ENCODE data around the gene BAZ1B. TPM values are rescaled to one million over a fixed set of nuclear protein-coding genes. Genes with fewer than 3 reads are reported as not detected.

Gene BAZ1B
- total and polyA plus RNA-seq, 9 of the 15 experiments (the other 6 are each of a cell fraction or from before 2014, with no cell fraction given): 15.0 to 134 (median 79.5) TPM

DNA sequence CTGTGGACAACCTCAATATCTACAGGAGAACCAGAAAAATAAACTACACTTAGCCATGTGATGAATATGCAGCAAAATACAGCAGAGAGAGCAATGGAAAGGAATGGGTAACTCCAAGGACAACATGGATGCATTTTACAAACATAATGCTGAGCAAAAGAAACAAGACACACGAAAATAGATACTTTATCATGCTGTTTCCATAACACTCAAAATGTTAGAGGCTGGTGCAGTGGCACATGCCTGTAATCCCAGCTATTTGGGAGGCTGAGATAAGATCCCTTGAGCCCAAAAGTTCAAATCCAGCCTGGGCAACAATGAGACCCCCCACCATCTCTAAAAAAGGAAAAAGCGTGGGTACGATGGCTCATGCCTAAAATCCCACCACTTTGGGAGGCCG lies 27.1 kb upstream of the BAZ1B start:
- Histone ChIP-seq H3K27ac (ENCODE audit: extremely low read depth, low read depth, low read length) (no peak overlapping the region), H3K79me2 (ENCODE audit: control insufficient read depth, insufficient read depth, low read length) (peaks cover 70% of the 10 kb centered on the region), H4K20me1 (replicated peaks; ENCODE audit: control insufficient read depth, insufficient read depth, low read length) (no peaks in the 10 kb centered on the region; the same call in 1 of the 2 replicates), H3K9me3 (replicated peaks; ENCODE audit: control insufficient read depth, insufficient read depth, low read depth, low read length) (no peaks in the 10 kb centered on the region), H3K9me1 (ENCODE audit: control insufficient read depth, insufficient read depth, low read length) (no peaks in the 10 kb centered on the region), H3K4me2 (ENCODE audit: insufficient read depth, low read length) (no peak overlapping the region), H2AFZ (ENCODE audit: low read depth, low read length) (no peak overlapping the region), H3K36me3 (ENCODE audit: control insufficient read depth, insufficient read depth, low read length) (peaks cover 79% of the 10 kb centered on the region), H3K27me3 (ENCODE audit: control insufficient read depth in 2 of 2, insufficient read depth in 2 of 2, low read length in 2 of 2) (no peaks in the 10 kb centered on the region), H3K4me3 (no peak overlapping the region), H3K4me1 (replicated peaks in 1 of 2; ENCODE audit: control insufficient read depth in 2 of 2, insufficient read depth in 2 of 2, low read length in 2 of 2) (peaks cover 0 to 4% of the 10 kb centered on the region in 2 experiments; a peak in 2 of 5 replicates), H3K9ac (ENCODE audit: insufficient read depth in 1 of 2, low read depth in 2 of 2, low read length in 2 of 2) (no peak overlapping the region)
- 80% methylated on average over 4 of the region's 4 CpGs for WGBS (ENCODE audit: insufficient coverage, low coverage, missing lambda C conversion rate)
- ChIA-PET CTCF (ENCODE audit: low intra/inter-chr PET ratio) (no interaction called here), POLR2A (interaction anchor here (4.0 kb wide), 2 partner anchors 10 to 27 kb away, joined by 19 to 22 read pairs; partner anchors contain the start of gene BAZ1B)
- in situ Hi-C loops (cut with MboI): no loop called here
- ATAC-seq (no peak), DNase-seq (ENCODE audit: extremely low read depth in 1 of 4, low spot score in 3 of 4) (no peak), FAIRE-seq (no peak)
- no TSS peak for BruUV-seq (replicated peaks)
- intact Hi-C loops (cut with micrococcal nuclease): no loop called here
- TF ChIP-seq, protein P1, sequence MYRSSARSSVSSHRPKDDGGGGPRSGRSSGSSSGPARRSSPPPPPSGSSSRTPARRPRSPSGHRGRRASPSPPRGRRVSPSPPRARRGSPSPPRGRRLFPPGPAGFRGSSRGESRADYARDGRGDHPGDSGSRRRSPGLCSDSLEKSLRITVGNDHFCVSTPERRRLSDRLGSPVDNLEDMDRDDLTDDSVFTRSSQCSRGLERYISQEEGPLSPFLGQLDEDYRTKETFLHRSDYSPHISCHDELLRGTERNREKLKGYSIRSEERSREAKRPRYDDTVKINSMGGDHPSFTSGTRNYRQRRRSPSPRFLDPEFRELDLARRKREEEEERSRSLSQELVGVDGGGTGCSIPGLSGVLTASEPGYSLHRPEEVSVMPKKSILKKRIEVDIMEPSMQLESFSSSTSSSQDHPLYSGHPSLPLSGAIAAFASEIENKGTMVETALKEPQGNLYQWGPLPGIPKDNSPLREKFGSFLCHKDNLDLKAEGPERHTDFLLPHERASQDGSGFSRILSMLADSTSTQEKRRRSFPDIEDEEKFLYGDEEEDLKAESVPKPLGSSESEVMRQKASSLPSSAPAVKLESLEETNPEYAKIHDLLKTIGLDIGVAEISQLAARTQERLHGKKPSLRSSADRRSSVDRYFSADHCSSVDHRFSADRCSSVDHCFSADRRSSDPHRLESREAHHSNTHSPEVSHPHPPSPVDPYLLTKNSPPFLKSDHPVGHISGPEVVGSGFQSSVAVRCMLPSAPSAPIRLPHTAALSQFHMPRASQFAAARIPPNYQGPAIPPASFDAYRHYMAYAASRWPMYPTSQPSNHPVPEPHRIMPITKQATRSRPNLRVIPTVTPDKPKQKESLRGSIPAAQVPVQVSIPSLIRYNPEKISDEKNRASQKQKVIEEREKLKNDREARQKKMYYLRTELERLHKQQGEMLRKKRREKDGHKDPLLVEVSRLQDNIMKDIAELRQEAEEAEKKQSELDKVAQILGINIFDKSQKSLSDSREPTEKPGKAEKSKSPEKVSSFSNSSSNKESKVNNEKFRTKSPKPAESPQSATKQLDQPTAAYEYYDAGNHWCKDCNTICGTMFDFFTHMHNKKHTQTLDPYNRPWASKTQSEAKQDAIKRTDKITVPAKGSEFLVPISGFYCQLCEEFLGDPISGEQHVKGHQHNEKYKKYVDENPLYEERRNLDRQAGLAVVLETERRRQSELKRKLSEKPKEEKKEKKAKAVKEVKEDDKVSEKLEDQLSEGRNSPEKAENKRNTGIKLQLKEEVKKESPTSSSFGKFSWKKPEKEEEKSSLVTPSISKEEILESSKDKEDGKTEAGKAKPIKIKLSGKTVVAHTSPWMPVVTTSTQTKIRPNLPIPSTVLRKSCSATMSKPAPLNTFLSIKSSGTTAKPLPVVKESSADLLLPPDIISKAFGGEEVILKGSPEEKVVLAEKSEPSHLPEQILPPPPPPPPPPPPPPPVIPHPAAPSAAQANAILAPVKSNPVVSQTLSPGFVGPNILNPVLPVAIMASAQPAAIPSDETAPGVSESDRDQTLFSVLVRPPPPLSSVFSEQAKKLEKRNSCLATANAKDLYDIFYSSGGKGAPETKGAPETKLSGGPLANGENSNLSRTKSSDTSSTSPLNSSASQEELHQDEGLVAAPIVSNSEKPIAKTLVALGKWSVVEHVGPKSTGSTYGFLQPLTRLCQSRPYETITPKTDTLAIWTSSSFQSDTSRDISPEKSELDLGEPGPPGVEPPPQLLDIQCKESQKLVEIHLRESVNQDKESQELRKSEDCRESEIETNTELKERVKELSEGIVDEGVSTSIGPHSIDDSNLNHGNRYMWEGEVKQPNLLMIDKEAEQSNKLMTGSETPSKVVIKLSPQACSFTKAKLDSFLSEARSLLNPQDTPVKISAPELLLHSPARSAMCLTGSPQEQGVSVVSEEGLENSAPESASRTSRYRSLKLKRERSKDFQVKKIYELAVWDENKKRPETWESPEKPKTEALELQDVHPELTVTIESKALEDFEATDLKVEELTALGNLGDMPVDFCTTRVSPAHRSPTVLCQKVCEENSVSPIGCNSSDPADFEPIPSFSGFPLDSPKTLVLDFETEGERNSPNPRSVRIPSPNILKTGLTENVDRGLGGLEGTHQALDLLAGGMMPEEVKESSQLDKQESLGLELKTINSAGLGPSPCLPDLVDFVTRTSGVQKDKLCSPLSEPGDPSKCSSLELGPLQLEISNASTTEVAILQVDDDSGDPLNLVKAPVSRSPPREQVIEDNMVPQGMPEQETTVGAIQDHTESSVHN (IDR thresholded peaks at IDR 0.05; ENCODE audit: borderline replicate concordance in 1 of 2, low read depth in 1 of 2): no peak
- TF ChIP-seq, protein P2, sequence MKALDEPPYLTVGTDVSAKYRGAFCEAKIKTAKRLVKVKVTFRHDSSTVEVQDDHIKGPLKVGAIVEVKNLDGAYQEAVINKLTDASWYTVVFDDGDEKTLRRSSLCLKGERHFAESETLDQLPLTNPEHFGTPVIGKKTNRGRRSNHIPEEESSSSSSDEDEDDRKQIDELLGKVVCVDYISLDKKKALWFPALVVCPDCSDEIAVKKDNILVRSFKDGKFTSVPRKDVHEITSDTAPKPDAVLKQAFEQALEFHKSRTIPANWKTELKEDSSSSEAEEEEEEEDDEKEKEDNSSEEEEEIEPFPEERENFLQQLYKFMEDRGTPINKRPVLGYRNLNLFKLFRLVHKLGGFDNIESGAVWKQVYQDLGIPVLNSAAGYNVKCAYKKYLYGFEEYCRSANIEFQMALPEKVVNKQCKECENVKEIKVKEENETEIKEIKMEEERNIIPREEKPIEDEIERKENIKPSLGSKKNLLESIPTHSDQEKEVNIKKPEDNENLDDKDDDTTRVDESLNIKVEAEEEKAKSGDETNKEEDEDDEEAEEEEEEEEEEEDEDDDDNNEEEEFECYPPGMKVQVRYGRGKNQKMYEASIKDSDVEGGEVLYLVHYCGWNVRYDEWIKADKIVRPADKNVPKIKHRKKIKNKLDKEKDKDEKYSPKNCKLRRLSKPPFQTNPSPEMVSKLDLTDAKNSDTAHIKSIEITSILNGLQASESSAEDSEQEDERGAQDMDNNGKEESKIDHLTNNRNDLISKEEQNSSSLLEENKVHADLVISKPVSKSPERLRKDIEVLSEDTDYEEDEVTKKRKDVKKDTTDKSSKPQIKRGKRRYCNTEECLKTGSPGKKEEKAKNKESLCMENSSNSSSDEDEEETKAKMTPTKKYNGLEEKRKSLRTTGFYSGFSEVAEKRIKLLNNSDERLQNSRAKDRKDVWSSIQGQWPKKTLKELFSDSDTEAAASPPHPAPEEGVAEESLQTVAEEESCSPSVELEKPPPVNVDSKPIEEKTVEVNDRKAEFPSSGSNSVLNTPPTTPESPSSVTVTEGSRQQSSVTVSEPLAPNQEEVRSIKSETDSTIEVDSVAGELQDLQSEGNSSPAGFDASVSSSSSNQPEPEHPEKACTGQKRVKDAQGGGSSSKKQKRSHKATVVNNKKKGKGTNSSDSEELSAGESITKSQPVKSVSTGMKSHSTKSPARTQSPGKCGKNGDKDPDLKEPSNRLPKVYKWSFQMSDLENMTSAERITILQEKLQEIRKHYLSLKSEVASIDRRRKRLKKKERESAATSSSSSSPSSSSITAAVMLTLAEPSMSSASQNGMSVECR (CRISPR knock-in tag; IDR thresholded peaks at IDR 0.05): no peak
- TF ChIP-seq, protein P3, sequence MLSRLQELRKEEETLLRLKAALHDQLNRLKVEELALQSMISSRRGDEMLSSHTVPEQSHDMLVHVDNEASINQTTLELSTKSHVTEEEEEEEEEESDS (CRISPR knock-in tag; IDR thresholded peaks at IDR 0.05): no peak
- TF ChIP-seq HCFC1 (IDR thresholded peaks at IDR 0.05; ENCODE audit: low read depth, low read length) (no peak), ZNF239 (CRISPR knock-in tag; IDR thresholded peaks at IDR 0.05) (no peak), GATAD2A (IDR thresholded peaks at IDR 0.05) (no peak), POLR2A (conservative IDR thresholded peaks at IDR 0.05) (no peak)
- TF ChIP-seq, protein P4, sequence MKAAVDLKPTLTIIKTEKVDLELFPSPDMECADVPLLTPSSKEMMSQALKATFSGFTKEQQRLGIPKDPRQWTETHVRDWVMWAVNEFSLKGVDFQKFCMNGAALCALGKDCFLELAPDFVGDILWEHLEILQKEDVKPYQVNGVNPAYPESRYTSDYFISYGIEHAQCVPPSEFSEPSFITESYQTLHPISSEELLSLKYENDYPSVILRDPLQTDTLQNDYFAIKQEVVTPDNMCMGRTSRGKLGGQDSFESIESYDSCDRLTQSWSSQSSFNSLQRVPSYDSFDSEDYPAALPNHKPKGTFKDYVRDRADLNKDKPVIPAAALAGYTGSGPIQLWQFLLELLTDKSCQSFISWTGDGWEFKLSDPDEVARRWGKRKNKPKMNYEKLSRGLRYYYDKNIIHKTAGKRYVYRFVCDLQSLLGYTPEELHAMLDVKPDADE (conservative IDR thresholded peaks at IDR 0.05; ENCODE audit: control insufficient read depth, low read depth, low read length): no peak
